ENCODE results near the gene SH3RF1. TPM values are rescaled to one million over a fixed set of nuclear protein-coding genes. Genes with fewer than 3 reads are reported as not detected.

The SH3RF1 gene
- total and polyA plus RNA-seq, 4 donors, result 1.8 to 7.9 (median 3.5) TPM

GRCh38 chr4:169266661-169267060, 4.1 kb downstream of the SH3RF1 start:
- Histone ChIP-seq H3K4me1 (ENCODE audit: control insufficient read depth in 4 of 4, insufficient read depth in 4 of 4, low read length in 3 of 4) (peaks cover 2 to 41% (median 17%) of the 10 kb centered on the region in 4 donors), H3K9me3 (ENCODE audit: control insufficient read depth in 4 of 4, low read length in 3 of 4) (no peaks in the 10 kb centered on the region), H3K9ac (ENCODE audit: low read depth in 1 of 2, low read length in 2 of 2) (no peak overlapping the region), H3K36me3 (ENCODE audit: control insufficient read depth in 4 of 4, insufficient read depth in 3 of 4, low read depth in 1 of 4, low read length in 3 of 4) (peaks cover 0 to 8% (median 0%) of the 10 kb centered on the region in 4 donors), H3K4me3 (ENCODE audit: low read depth in 1 of 3, low read length in 3 of 3) (no peak overlapping the region), H3K27ac (ENCODE audit: low read depth in 1 of 2, low read length in 2 of 2) (no peak overlapping the region), H3K27me3 (ENCODE audit: control insufficient read depth in 4 of 4, insufficient read depth in 4 of 4, low read length in 3 of 4) (no peaks in the 10 kb centered on the region)
- TF ChIP-seq JUND (IDR thresholded peaks at IDR 0.05) (no peak), TAF1 (conservative IDR thresholded peaks at IDR 0.05) (no peak), MAX (IDR thresholded peaks at IDR 0.05) (no peak), HNF4A (conservative IDR thresholded peaks at IDR 0.05) (no peak), YY1 (IDR thresholded peaks at IDR 0.05) (no peak), RAD21 (IDR thresholded peaks at IDR 0.05) (no peak), FOXA1 (IDR thresholded peaks at IDR 0.05) (no peak), NR2F2 (IDR thresholded peaks at IDR 0.05) (no peak), RXRA (IDR thresholded peaks at IDR 0.05) (no peak), HNF4G (IDR thresholded peaks at IDR 0.05) (no peak), FOXA2 (IDR thresholded peaks at IDR 0.05) (no peak), GABPA (IDR thresholded peaks at IDR 0.05 in 1 of 2, conservative IDR thresholded peaks at IDR 0.05 in 1 of 2) (no peak), SP1 (IDR thresholded peaks at IDR 0.05) (no peak)
- TF ChIP-seq, protein P1, sequence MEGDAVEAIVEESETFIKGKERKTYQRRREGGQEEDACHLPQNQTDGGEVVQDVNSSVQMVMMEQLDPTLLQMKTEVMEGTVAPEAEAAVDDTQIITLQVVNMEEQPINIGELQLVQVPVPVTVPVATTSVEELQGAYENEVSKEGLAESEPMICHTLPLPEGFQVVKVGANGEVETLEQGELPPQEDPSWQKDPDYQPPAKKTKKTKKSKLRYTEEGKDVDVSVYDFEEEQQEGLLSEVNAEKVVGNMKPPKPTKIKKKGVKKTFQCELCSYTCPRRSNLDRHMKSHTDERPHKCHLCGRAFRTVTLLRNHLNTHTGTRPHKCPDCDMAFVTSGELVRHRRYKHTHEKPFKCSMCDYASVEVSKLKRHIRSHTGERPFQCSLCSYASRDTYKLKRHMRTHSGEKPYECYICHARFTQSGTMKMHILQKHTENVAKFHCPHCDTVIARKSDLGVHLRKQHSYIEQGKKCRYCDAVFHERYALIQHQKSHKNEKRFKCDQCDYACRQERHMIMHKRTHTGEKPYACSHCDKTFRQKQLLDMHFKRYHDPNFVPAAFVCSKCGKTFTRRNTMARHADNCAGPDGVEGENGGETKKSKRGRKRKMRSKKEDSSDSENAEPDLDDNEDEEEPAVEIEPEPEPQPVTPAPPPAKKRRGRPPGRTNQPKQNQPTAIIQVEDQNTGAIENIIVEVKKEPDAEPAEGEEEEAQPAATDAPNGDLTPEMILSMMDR (IDR thresholded peaks at IDR 0.05; ENCODE audit: low read depth, low read length, missing input control), result no peak
- TF ChIP-seq, protein P2, sequence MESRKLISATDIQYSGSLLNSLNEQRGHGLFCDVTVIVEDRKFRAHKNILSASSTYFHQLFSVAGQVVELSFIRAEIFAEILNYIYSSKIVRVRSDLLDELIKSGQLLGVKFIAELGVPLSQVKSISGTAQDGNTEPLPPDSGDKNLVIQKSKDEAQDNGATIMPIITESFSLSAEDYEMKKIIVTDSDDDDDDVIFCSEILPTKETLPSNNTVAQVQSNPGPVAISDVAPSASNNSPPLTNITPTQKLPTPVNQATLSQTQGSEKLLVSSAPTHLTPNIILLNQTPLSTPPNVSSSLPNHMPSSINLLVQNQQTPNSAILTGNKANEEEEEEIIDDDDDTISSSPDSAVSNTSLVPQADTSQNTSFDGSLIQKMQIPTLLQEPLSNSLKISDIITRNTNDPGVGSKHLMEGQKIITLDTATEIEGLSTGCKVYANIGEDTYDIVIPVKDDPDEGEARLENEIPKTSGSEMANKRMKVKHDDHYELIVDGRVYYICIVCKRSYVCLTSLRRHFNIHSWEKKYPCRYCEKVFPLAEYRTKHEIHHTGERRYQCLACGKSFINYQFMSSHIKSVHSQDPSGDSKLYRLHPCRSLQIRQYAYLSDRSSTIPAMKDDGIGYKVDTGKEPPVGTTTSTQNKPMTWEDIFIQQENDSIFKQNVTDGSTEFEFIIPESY (IDR thresholded peaks at IDR 0.05), result no peak
- no peak for DNase-seq (ENCODE audit: low spot score)
- WGBS, result 94% methylated on average over 3 of the region's 3 CpGs

GRCh38 chr4:169266081-169266480, 4.7 kb downstream of the SH3RF1 start:
- TF ChIP-seq, protein P3, sequence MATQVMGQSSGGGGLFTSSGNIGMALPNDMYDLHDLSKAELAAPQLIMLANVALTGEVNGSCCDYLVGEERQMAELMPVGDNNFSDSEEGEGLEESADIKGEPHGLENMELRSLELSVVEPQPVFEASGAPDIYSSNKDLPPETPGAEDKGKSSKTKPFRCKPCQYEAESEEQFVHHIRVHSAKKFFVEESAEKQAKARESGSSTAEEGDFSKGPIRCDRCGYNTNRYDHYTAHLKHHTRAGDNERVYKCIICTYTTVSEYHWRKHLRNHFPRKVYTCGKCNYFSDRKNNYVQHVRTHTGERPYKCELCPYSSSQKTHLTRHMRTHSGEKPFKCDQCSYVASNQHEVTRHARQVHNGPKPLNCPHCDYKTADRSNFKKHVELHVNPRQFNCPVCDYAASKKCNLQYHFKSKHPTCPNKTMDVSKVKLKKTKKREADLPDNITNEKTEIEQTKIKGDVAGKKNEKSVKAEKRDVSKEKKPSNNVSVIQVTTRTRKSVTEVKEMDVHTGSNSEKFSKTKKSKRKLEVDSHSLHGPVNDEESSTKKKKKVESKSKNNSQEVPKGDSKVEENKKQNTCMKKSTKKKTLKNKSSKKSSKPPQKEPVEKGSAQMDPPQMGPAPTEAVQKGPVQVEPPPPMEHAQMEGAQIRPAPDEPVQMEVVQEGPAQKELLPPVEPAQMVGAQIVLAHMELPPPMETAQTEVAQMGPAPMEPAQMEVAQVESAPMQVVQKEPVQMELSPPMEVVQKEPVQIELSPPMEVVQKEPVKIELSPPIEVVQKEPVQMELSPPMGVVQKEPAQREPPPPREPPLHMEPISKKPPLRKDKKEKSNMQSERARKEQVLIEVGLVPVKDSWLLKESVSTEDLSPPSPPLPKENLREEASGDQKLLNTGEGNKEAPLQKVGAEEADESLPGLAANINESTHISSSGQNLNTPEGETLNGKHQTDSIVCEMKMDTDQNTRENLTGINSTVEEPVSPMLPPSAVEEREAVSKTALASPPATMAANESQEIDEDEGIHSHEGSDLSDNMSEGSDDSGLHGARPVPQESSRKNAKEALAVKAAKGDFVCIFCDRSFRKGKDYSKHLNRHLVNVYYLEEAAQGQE (IDR thresholded peaks at IDR 0.05), result no peak
- no peak for TF ChIP-seq RXRA (IDR thresholded peaks at IDR 0.05)
- no peak for TF ChIP-seq FOXA2 (IDR thresholded peaks at IDR 0.05)
- no peak for TF ChIP-seq TAF1 (conservative IDR thresholded peaks at IDR 0.05)
- no peak for TF ChIP-seq NR2F2 (IDR thresholded peaks at IDR 0.05)
- no peak for TF ChIP-seq SP1 (IDR thresholded peaks at IDR 0.05)
- TF ChIP-seq EGR1 (IDR thresholded peaks at IDR 0.05; ENCODE audit: low read depth in 2 of 2), result no peak
- peaks cover 0 to 8% (median 0%) of the 10 kb centered on the region in 4 donors for H3K36me3 ChIP-seq (ENCODE audit: control insufficient read depth in 4 of 4, insufficient read depth in 3 of 4, low read depth in 1 of 4, low read length in 3 of 4)
- H3K4me1 ChIP-seq (ENCODE audit: control insufficient read depth in 4 of 4, insufficient read depth in 4 of 4, low read length in 3 of 4), result peaks cover 2 to 37% (median 16%) of the 10 kb centered on the region in 4 donors
- no peaks in the 10 kb centered on the region for H3K9me3 ChIP-seq (ENCODE audit: control insufficient read depth in 4 of 4, low read length in 3 of 4)
- 74% methylated on average over 4 of the region's 4 CpGs for WGBS
- H3K4me3 ChIP-seq (ENCODE audit: low read depth in 1 of 3, low read length in 3 of 3), result no peak overlapping the region
- DNase-seq (ENCODE audit: low spot score), result no peak
- H3K9ac ChIP-seq (ENCODE audit: low read depth in 1 of 2, low read length in 2 of 2), result no peak overlapping the region
- no peaks in the 10 kb centered on the region for H3K27me3 ChIP-seq (ENCODE audit: control insufficient read depth in 4 of 4, insufficient read depth in 4 of 4, low read length in 3 of 4)
- no peak overlapping the region for H3K27ac ChIP-seq (ENCODE audit: low read depth in 1 of 2, low read length in 2 of 2)

Measured in liver (tissue), 9 donors.